ENCODE results near the gene DNAJC7. TPM values are rescaled to one million over a fixed set of nuclear protein-coding genes. Genes with fewer than 3 reads are reported as not detected.

Gene DNAJC7
- total and polyA plus RNA-seq, 2 experiments from 2014 or later, result 66.6 to 83.8 TPM

DNA sequence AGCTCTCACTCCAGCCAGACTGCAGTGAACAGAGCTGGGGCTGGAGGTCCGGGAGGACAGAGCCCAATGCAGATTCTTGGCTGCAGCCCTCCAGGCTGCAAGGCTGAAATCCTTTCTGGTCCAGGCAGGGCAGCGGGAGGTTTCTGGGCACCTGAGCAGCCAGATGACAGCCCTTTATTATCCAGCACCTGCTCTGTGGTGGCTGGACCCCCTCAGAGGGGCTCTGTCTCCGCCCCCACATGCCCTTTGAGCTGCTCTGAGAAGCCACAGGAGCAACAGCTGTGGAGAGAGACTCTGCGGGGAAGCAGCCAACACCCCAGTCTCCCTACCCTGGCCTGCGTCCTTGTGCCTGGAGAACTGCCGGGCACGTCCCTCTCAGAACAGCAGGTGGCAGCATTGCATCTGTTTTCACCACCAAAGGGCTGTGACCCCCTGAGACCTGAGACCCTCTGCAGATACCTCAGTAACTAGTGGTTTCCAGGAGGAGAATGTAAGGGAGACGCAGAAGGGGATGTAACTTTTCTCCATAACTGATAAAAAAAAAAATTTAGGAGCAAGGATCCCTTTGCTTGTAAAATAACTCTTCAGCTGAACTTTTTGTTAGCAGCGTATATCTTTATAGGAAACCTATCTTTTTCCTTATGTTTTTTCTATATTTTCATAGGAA is 54.3 kb downstream of the DNAJC7 start:
- Histone ChIP-seq H3K9me3 (ENCODE audit: low read depth) (no peaks in the 10 kb centered on the region), H3K36me3 (no peaks in the 10 kb centered on the region), H3K4me3 (no peak overlapping the region), H3K27me3 (no peaks in the 10 kb centered on the region), H3K4me1 (ENCODE audit: low read depth) (peaks cover 6% of the 10 kb centered on the region), H3K27ac (no peak overlapping the region)
- TF ChIP-seq, protein P1, sequence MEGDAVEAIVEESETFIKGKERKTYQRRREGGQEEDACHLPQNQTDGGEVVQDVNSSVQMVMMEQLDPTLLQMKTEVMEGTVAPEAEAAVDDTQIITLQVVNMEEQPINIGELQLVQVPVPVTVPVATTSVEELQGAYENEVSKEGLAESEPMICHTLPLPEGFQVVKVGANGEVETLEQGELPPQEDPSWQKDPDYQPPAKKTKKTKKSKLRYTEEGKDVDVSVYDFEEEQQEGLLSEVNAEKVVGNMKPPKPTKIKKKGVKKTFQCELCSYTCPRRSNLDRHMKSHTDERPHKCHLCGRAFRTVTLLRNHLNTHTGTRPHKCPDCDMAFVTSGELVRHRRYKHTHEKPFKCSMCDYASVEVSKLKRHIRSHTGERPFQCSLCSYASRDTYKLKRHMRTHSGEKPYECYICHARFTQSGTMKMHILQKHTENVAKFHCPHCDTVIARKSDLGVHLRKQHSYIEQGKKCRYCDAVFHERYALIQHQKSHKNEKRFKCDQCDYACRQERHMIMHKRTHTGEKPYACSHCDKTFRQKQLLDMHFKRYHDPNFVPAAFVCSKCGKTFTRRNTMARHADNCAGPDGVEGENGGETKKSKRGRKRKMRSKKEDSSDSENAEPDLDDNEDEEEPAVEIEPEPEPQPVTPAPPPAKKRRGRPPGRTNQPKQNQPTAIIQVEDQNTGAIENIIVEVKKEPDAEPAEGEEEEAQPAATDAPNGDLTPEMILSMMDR (IDR thresholded peaks at IDR 0.05; ENCODE audit: low read depth, low read length), result peak; percentile 93
- peak; percentile 72 to 84 for DNase-seq (ENCODE audit: low read depth in 1 of 2, low spot score in 1 of 2)

DNA sequence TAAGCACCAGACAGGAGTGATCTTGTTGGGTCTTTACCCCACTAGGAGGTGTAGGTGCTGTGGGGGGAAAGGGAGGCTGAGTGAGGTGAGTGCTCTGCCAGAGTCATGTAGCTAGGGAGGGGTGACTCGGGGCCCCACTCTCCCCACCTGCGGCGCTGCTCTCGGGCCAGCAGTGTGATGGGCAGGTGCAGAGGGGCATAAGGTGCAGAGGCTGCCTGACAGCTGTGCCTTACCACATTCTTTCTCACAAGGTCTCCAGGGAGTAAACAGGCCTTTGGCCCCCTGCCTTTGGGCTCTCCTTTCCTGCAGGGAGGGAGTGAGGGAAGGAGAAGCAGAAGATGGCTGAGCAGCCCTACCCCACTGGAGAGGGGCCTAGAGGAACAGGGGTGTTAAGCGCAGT is 55.1 kb downstream of the DNAJC7 start:
- Histone ChIP-seq H3K36me3 (no peaks in the 10 kb centered on the region), H3K9me3 (ENCODE audit: low read depth) (no peaks in the 10 kb centered on the region), H3K27me3 (no peaks in the 10 kb centered on the region), H3K4me3 (no peak overlapping the region), H3K27ac (no peak overlapping the region), H3K4me1 (ENCODE audit: low read depth) (peaks cover 6% of the 10 kb centered on the region)
- DNase-seq (ENCODE audit: low read depth in 1 of 2, low spot score in 1 of 2), result no peak
- TF ChIP-seq, protein P1 (IDR thresholded peaks at IDR 0.05; ENCODE audit: low read depth, low read length), result no peak

DNA sequence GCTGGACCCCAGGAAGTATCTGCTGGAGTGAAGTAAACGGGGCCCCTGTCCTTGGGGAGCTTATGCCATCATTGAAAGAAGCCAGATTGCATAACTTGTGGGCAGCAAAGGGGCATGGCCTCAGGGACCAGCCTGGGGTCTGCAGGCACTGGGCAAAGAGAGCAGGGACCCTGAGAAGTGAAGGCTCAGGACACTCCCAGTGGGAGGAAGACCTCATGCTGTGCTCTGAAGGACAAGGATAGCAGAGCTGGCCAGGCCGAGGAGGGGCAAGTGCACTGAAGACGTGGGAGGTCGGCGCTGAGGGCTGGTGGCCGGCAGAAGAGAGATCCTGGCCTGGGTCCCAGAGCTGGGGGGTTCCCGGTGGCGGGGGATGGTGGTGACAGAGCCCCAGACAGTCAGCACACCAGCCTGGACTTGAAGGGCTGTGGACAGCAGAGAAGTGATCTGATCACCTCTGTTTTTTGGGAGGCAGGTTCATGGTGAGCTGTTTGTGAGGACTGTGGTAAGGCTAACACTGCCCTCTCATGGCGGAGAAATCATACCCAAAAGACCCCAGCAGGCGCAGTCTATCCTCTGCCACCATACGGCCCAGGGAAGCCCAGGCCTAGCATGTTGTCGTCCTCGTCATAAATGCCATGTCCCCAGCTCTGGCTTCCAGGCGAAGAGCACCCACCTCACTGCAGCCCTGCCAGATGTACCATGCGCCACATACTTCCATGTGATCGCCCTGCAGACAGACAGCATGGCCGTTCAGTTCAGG is 57.7 kb downstream of the DNAJC7 start:
- DNase-seq (ENCODE audit: low read depth in 1 of 2, low spot score in 1 of 2), result peak; percentile 63 to 73
- Histone ChIP-seq H3K9me3 (ENCODE audit: low read depth) (no peaks in the 10 kb centered on the region), H3K36me3 (no peaks in the 10 kb centered on the region), H3K4me3 (no peak overlapping the region), H3K27ac (peak overlapping the region; percentile 62), H3K27me3 (no peaks in the 10 kb centered on the region), H3K4me1 (ENCODE audit: low read depth) (peaks cover 6% of the 10 kb centered on the region)
- TF ChIP-seq, protein P1 (IDR thresholded peaks at IDR 0.05; ENCODE audit: low read depth, low read length), result peak; percentile 64

DNA sequence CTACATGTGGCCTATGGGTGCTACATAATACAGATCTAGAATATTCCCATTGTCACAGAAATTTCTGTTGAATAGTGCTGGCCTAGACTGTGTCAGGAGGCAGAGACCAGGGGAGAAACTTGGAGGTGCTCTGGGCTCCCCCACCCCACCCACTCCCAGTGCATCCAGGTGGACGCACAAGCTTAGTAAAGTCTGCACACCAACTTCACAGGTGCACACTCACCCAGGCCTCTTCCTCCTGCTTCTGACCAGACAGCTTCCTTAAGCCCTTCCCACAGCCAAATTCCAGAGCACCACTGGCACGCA is 58.3 kb downstream of the DNAJC7 start:
- H3K9me3 ChIP-seq (ENCODE audit: low read depth), result no peaks in the 10 kb centered on the region

DNA sequence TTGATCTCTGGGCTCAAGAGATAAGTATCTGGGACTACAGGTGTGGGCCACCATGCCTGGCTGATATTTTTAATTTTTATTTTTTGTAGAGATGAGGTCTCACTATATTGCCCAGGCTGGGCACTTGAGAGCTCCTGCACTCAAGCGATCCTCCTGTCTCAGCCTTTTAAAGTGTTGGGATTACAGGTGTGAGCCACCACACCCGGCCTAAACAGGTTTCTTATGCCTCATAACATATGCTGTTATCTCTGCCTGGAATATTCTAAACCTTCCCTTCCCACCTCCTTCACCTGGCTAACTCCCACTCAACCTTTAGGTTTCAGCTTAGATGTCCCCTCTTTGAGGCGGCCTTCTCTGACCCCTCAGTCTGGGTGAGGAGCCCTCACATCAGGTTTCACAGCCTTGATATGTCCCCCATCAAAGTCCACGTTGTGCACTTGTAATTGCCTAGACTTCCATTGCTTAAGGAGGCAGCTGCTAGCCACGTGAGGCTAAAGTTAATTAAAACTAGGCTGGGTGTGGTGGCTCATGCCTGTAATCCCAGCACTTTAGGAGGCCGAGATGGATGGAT is 59.3 kb downstream of the DNAJC7 start:
- peaks cover 6% of the 10 kb centered on the region for H3K4me1 ChIP-seq (ENCODE audit: low read depth)
- H3K4me3 ChIP-seq, result no peak overlapping the region
- no peak overlapping the region for H3K27ac ChIP-seq
- TF ChIP-seq, protein P1 (IDR thresholded peaks at IDR 0.05; ENCODE audit: low read depth, low read length), result no peak
- peaks cover 4% of the 10 kb centered on the region for H3K36me3 ChIP-seq
- H3K9me3 ChIP-seq (ENCODE audit: low read depth), result no peaks in the 10 kb centered on the region
- DNase-seq (ENCODE audit: low read depth in 1 of 2, low spot score in 1 of 2), result no peak
- no peaks in the 10 kb centered on the region for H3K27me3 ChIP-seq

More for the DNA sequence above, 58.3 kb downstream of the DNAJC7 start:
- no peaks in the 10 kb centered on the region for H3K27me3 ChIP-seq
- peak in 1 of 2 donors; percentile 39 for DNase-seq (ENCODE audit: low read depth in 1 of 2, low spot score in 1 of 2)
- peaks cover 3% of the 10 kb centered on the region for H3K36me3 ChIP-seq
- H3K4me1 ChIP-seq (ENCODE audit: low read depth), result peaks cover 6% of the 10 kb centered on the region
- peak overlapping the region; percentile 62 for H3K27ac ChIP-seq
- H3K4me3 ChIP-seq, result no peak overlapping the region
- TF ChIP-seq, protein P1 (IDR thresholded peaks at IDR 0.05; ENCODE audit: low read depth, low read length), result no peak
